KG1 (cell line): ENCODE results near the gene OBSL1.
A peak's percentile ranks its signal among the peaks of the same experiment; 100 is the strongest.

ENCODE experiments used
- DNase-seq: peaks from one replicate; lab custom pipeline; 2025; lab: John Stamatoyannopoulos, UW

The OBSL1 gene

GRCh38 chr2:219530048-219530963, 41.0 kb downstream of the OBSL1 start:
- DNase-seq = peak; percentile 43

- DNase-seq = no peak
Measured at GRCh38 chr2:219527472-219527871, 43.9 kb downstream of the OBSL1 start.

GRCh38 chr2:219527076-219527394, 44.3 kb downstream of the OBSL1 start:
- DNase-seq = no peak

GRCh38 chr2:219526320-219527075, 44.8 kb downstream of the OBSL1 start:
- DNase-seq = no peak

GRCh38 chr2:219525533-219526232, 45.7 kb downstream of the OBSL1 start:
- no peak for DNase-seq

- DNase-seq = no peak
Measured at GRCh38 chr2:219524817-219525216, 46.5 kb downstream of the OBSL1 start.

- no peak for DNase-seq
Measured at GRCh38 chr2:219523031-219523671, 48.2 kb downstream of the OBSL1 start.

- no peak for DNase-seq
Measured at GRCh38 chr2:219522111-219523030, 49.0 kb downstream of the OBSL1 start.

GRCh38 chr2:219521066-219521880, 50.1 kb downstream of the OBSL1 start:
- no peak for DNase-seq

- DNase-seq = no peak
Measured at GRCh38 chr2:219520079-219520478, 51.3 kb downstream of the OBSL1 start.

GRCh38 chr2:219519526-219519916, 51.8 kb downstream of the OBSL1 start:
- no peak for DNase-seq

- no peak for DNase-seq
Measured at GRCh38 chr2:219517954-219518778, 53.2 kb downstream of the OBSL1 start.

- DNase-seq = no peak
Measured at GRCh38 chr2:219516888-219517287, 54.5 kb downstream of the OBSL1 start.

- DNase-seq = no peak
Measured at GRCh38 chr2:219515874-219516629, 55.3 kb downstream of the OBSL1 start.

- DNase-seq = no peak
Measured at GRCh38 chr2:219514836-219515235, 56.5 kb downstream of the OBSL1 start.

GRCh38 chr2:219514196-219514761, 57.1 kb downstream of the OBSL1 start, which contains the start of gene ASIC4:
Gene ASIC4 (plus strand): TSS chr2:219514482. CDS start chr2:219514725, 243 bp downstream.
- DNase-seq = no peak

GRCh38 chr2:219513787-219514186, 57.6 kb downstream of the OBSL1 start:
- DNase-seq = no peak
